Measurements from ENCODE around the gene BLNK.

BLNK gene

DNA sequence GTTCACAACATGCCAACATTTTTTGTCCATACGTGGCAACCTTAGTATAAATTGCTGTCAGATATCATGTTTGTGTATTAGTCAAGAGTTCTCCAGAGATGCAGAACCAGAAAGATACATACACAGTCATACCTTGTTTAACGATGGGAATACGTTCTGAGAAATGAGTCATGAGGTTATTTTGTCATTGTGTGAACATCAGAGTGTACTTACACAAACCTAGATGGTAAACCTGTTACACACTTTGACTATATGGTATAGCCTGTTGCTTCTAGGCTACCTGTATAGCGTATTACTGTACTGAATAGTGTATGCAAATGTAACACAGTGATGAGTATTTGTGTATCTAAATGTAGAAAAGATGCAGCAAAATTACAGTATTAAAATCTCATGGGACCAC, 118.9 kb downstream of the BLNK start:
- DNase-seq (ENCODE audit: low read depth in 3 of 3, low spot score in 1 of 3) = no peak
